BJ (cell line): ENCODE data around the gene TIMP3. TPM values are rescaled to one million over a fixed set of nuclear protein-coding genes. Genes with fewer than 3 reads are reported as not detected.

Experiments
- CTCF ChIA-PET: fragments of 350-600 bp; formaldehyde crosslinking; extraction: SDS; loops from one replicate; lab custom pipeline; 2021; ENCODE audit warnings: antibody characterized with exemption, inconsistent platforms; lab: Yijun Ruan, JAX
- POLR2A ChIA-PET: fragments of 300-600 bp; sonication (Branson Sonifier 250); formaldehyde crosslinking; extraction: SDS; loops from one replicate; lab custom pipeline; 2021; ENCODE audit warnings: antibody characterized with exemption; lab: Charles Lee
- DNase-seq: peaks from one replicate; pipeline ENCODE4 v3.0.0-alpha.2; 2011; ENCODE audit warnings: low read depth
- H3K27me3 ChIP-seq: 2 replicates; pipeline ENCODE4 v1.6.0; 2011; ENCODE audit warnings: low read length; ENCODE audit not compliant: control insufficient read depth, insufficient read depth
- H3K36me3 ChIP-seq: 2 replicates; pipeline ENCODE4 v1.5.1; 2011; ENCODE audit warnings: low read length; ENCODE audit not compliant: control insufficient read depth, insufficient read depth
- H3K4me3 ChIP-seq: 2 replicates; pipeline ENCODE4 v1.5.1; 2011; ENCODE audit warnings: low read depth, mild to moderate bottlenecking, control low read depth, low read length
- CTCF ChIP-seq: IDR thresholded peaks from 2 replicates; pipeline ENCODE4 v1.5.1; 2011; ENCODE audit warnings: low read depth, mild to moderate bottlenecking, control low read depth, inconsistent platforms, low read length, moderate library complexity; ENCODE audit not compliant: insufficient read depth
- polyA plus RNA-seq: library from polyadenylated mRNA; depleted of rRNA; stranded (reverse); fragments of >200 nt; gene quantifications from 2 replicates; pipeline ENCODE4 v1.2.3, GENCODE V29; 2011

Gene TIMP3
- polyA plus RNA-seq, 1 experiment, result 544 TPM

- DNase-seq, result no peak
- no peak for TF ChIP-seq CTCF
- no peaks in the 10 kb centered on the region for H3K36me3 ChIP-seq
- H3K27me3 ChIP-seq, result no peaks in the 10 kb centered on the region
- ChIA-PET POLR2A (no interaction called here), CTCF (interaction anchor here (1.0 to 2.0 kb wide), 3 partner anchors 34 to 41 kb away, joined by 3 to 4 read pairs (median 4); no protein-coding TSS in a partner anchor)
- H3K4me3 ChIP-seq, result no peak overlapping the region
These were observed 40.1 kb upstream of the TIMP3 start for GRCh38 chr22:32761251-32761903.

- CTCF ChIA-PET, result interaction anchor here (0.7 to 1.6 kb wide), 4 partner anchors 25 to 122 kb away, joined by 3 to 4 read pairs (median 4); no protein-coding TSS in a partner anchor
- POLR2A ChIA-PET, result no interaction called here
- H3K4me3 ChIP-seq, result no peak overlapping the region
These were observed 37.0 kb upstream of the TIMP3 start for GRCh38 chr22:32764330-32765131.

GRCh38 chr22:32765132-32765618 lies 36.3 kb upstream of the TIMP3 start:
- no peak for TF ChIP-seq CTCF
- no peak overlapping the region for H3K4me3 ChIP-seq
- peaks cover 2% of the 10 kb centered on the region; the same call in 1 of the 2 replicates for H3K27me3 ChIP-seq
- no peak for DNase-seq
- POLR2A ChIA-PET, result no interaction called here
- CTCF ChIA-PET, result interaction anchor here (0.7 to 1.6 kb wide), 6 partner anchors 13 to 123 kb away, joined by 3 to 7 read pairs (median 4); no protein-coding TSS in a partner anchor
- no peaks in the 10 kb centered on the region for H3K36me3 ChIP-seq

More at GRCh38 chr22:32764330-32765131, 37.0 kb upstream of the TIMP3 start:
- Histone ChIP-seq H3K27me3 (peaks cover 2% of the 10 kb centered on the region; the same call in 1 of the 2 replicates), H3K36me3 (no peaks in the 10 kb centered on the region)
- no peak for TF ChIP-seq CTCF
- DNase-seq, result peak; percentile 41

GRCh38 chr22:32771756-32772155 lies 29.7 kb upstream of the TIMP3 start:
- no peak for DNase-seq

More at GRCh38 chr22:32771756-32772155, 29.7 kb upstream of the TIMP3 start:
- H3K36me3 ChIP-seq, result no peaks in the 10 kb centered on the region
- H3K4me3 ChIP-seq, result no peak overlapping the region
- ChIA-PET POLR2A (no interaction called here), CTCF (no interaction called here)
- TF ChIP-seq CTCF, result no peak
- H3K27me3 ChIP-seq, result peaks cover 4% of the 10 kb centered on the region; the same call in 1 of the 2 replicates
